ENCODE results near the gene SUSD3.

DNA sequence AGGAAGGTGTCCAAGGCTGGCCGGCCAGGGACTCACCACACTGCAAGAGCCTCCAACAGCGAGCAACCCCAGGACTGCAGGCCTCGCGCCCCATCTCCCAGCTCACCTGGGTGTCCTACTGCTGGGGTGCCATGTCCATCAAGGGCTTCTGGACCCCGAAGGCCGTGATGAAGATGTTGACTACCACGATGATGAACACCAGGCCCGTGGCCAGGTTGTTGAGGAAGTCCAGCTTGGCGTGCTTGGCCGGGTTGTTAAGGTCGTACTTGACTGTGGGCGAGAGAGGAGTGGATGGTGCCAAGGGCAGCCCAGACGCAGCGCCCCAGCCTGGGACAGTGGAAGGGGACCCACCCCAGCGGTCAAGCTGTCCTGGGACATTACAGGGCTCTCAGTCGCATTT is 66.3 kb downstream of the SUSD3 start:
- TF ChIP-seq, protein P1, sequence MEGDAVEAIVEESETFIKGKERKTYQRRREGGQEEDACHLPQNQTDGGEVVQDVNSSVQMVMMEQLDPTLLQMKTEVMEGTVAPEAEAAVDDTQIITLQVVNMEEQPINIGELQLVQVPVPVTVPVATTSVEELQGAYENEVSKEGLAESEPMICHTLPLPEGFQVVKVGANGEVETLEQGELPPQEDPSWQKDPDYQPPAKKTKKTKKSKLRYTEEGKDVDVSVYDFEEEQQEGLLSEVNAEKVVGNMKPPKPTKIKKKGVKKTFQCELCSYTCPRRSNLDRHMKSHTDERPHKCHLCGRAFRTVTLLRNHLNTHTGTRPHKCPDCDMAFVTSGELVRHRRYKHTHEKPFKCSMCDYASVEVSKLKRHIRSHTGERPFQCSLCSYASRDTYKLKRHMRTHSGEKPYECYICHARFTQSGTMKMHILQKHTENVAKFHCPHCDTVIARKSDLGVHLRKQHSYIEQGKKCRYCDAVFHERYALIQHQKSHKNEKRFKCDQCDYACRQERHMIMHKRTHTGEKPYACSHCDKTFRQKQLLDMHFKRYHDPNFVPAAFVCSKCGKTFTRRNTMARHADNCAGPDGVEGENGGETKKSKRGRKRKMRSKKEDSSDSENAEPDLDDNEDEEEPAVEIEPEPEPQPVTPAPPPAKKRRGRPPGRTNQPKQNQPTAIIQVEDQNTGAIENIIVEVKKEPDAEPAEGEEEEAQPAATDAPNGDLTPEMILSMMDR (IDR thresholded peaks at IDR 0.05): no peak
- no peak for TF ChIP-seq POLR2A (IDR thresholded peaks at IDR 0.05)
